ENCODE results near the gene PRR33.

DNA sequence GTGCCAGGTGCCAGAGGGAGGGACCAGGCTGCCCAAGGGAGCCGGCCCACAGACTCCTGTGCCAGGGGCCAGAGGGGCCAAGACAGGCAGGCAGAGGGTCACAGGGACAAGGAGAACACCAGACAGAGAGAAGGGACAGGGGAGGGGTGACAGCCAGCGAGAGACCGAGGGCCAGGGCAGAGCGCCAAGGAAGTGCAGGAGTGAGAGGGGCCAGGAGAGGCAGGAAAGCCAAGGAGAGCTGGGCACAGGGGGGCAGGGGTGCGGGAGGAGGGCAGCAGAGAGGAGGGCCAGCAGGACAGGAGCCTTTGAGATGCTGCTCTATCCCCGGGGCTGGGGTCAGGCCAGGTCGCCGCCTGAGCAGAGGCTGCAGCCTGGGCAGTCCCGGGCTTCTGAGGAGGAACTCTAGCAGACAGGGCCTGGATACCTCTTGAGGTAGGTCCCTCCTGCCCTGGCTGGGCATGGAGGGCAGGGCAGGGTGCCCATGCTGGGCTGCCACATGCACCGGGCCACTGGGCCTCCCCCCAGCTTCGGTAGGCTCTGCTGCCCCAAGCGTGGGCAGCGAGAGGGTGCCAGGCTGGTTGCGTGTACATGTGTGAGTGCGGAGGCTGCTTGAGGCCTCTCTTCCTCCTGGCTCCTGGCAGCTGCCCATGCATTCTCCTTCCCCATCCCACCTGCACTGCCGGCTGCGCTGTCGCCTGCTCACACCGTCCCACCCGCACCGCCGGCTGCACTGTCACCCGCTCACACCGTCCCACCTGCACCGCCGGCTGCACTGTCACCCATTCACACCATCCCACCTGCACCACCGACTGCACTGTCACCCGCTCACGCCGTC, 26.6 kb downstream of the PRR33 start:
- TF ChIP-seq, protein P1, sequence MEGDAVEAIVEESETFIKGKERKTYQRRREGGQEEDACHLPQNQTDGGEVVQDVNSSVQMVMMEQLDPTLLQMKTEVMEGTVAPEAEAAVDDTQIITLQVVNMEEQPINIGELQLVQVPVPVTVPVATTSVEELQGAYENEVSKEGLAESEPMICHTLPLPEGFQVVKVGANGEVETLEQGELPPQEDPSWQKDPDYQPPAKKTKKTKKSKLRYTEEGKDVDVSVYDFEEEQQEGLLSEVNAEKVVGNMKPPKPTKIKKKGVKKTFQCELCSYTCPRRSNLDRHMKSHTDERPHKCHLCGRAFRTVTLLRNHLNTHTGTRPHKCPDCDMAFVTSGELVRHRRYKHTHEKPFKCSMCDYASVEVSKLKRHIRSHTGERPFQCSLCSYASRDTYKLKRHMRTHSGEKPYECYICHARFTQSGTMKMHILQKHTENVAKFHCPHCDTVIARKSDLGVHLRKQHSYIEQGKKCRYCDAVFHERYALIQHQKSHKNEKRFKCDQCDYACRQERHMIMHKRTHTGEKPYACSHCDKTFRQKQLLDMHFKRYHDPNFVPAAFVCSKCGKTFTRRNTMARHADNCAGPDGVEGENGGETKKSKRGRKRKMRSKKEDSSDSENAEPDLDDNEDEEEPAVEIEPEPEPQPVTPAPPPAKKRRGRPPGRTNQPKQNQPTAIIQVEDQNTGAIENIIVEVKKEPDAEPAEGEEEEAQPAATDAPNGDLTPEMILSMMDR (IDR thresholded peaks at IDR 0.05; ENCODE audit: poor library complexity), result no peak
- TF ChIP-seq EZH2 (IDR thresholded peaks at IDR 0.05; ENCODE audit: borderline replicate concordance), result no peak

Data from hepatocyte (in vitro differentiated cells).